GM23338 (cell line): ENCODE results near the gene ADIPOR2. TPM values are rescaled to one million over a fixed set of nuclear protein-coding genes. Genes with fewer than 3 reads are reported as not detected.

Source experiments
- ATAC-seq: fragments of 200-7000 bp; cut with Tn5 transposase; 3 replicates; pipeline ENCODE4 v1.9.1; 2020
- DNase-seq: peaks from one replicate; pipeline ENCODE4 v3.0.0-alpha.2; 2015; ENCODE audit warnings: low spot score
- H2AFZ ChIP-seq: fragments of 200-600 bp; sonication (generic); 2 replicates; pipeline ENCODE4 v1.8.0; 2016; ENCODE audit warnings: antibody characterized with exemption, mild to moderate bottlenecking, moderate library complexity
- H3F3A ChIP-seq: fragments of 200-600 bp; sonication (generic); replicated peaks from 2 replicates; pipeline ENCODE4 v1.8.0; 2017; ENCODE audit warnings: antibody characterized with exemption, mixed run types, low read depth
- H3K27ac ChIP-seq: fragments of 200-600 bp; sonication (generic); 2 replicates; pipeline ENCODE4 v1.6.1; 2016; ENCODE audit warnings: low read depth
- H3K27me3 ChIP-seq: fragments of 200-600 bp; sonication (generic); 2 replicates; pipeline ENCODE4 v1.8.0; 2016; ENCODE audit warnings: mild to moderate bottlenecking, mixed run types, moderate library complexity; ENCODE audit not compliant: insufficient read depth
- H3K36me3 ChIP-seq: fragments of 200-600 bp; sonication (generic); 2 replicates; pipeline ENCODE4 v1.8.0; 2016; ENCODE audit warnings: mild to moderate bottlenecking; ENCODE audit not compliant: insufficient read depth
- H3K4me1 ChIP-seq: fragments of 200-600 bp; sonication (generic); 2 replicates; pipeline ENCODE4 v1.8.0; 2016; ENCODE audit warnings: mild to moderate bottlenecking, moderate library complexity; ENCODE audit not compliant: insufficient read depth
- H3K4me2 ChIP-seq: fragments of 200-600 bp; sonication (generic); 2 replicates; pipeline ENCODE4 v1.7.1; 2017; ENCODE audit warnings: mixed run types
- H3K4me3 ChIP-seq: fragments of 200-600 bp; sonication (generic); 2 replicates; pipeline ENCODE4 v1.6.1; 2016; ENCODE audit warnings: mixed run types
- H3K79me2 ChIP-seq: fragments of 200-600 bp; sonication (generic); replicated peaks from 2 replicates; pipeline ENCODE4 v1.8.0; 2017; ENCODE audit warnings: mild to moderate bottlenecking; ENCODE audit not compliant: insufficient read depth
- H3K9me2 ChIP-seq: fragments of 200-600 bp; sonication (generic); 2 replicates; pipeline ENCODE4 v1.8.0; 2017; ENCODE audit not compliant: insufficient read depth
- H4K20me1 ChIP-seq: fragments of 200-600 bp; sonication (generic); replicated peaks from 2 replicates; pipeline ENCODE4 v1.8.0; 2017; ENCODE audit warnings: mild to moderate bottlenecking; ENCODE audit not compliant: insufficient read depth
- H3K27ac Mint-ChIP-seq: 2 replicates; pipeline ENCODE4 v1.8.0; 2020; ENCODE audit warnings: inconsistent platforms, mild to moderate bottlenecking, moderate library complexity, mixed read lengths
- H3K27me3 Mint-ChIP-seq: 3 replicates; pipeline ENCODE4 v1.8.0; 2022; ENCODE audit warnings: low read depth, mild to moderate bottlenecking, moderate library complexity, mixed read lengths, inconsistent platforms; ENCODE audit not compliant: insufficient read depth, poor library complexity
- H3K36me3 Mint-ChIP-seq: 3 replicates; pipeline ENCODE4 v1.8.0; 2021; ENCODE audit warnings: low read depth, mild to moderate bottlenecking, inconsistent platforms, moderate library complexity, mixed read lengths
- H3K4me1 Mint-ChIP-seq: 3 replicates; pipeline ENCODE4 v1.8.0; 2020; ENCODE audit warnings: mild to moderate bottlenecking, inconsistent platforms, mixed read lengths
- H3K4me3 Mint-ChIP-seq: 3 replicates; pipeline ENCODE4 v1.8.0; 2021; ENCODE audit warnings: moderate library complexity, mild to moderate bottlenecking, inconsistent platforms, mixed read lengths
- H3K9me3 Mint-ChIP-seq: 3 replicates; pipeline ENCODE4 v1.8.0; 2020; ENCODE audit warnings: moderate library complexity, mild to moderate bottlenecking, inconsistent platforms, mixed read lengths
- CREB1 ChIP-seq: fragments of 250-450 bp; sonication (Bioruptor Pico); IDR thresholded peaks from 2 replicates; pipeline ENCODE4 v1.5.0; 2020; ENCODE audit warnings: low read depth, mild to moderate bottlenecking, moderate library complexity
- CTCF ChIP-seq, 2 experiments: fragments of 200-600 bp in 1 of 2; sonication (generic) in 1 of 2; conservative IDR thresholded peaks; 2 replicates each; pipeline versions ENCODE4 v1.5.1 to v1.6.1; 2016 to 2017; ENCODE audit warnings: antibody characterized with exemption in 2 of 2, low read depth in 2 of 2, mild to moderate bottlenecking in 2 of 2, moderate library complexity in 1 of 2
- EZH2 ChIP-seq: fragments of 200-600 bp; sonication (generic); IDR thresholded peaks from one replicate; pipeline ENCODE4 v1.8.0; 2017; ENCODE audit warnings: antibody characterized with exemption, mild to moderate bottlenecking, low read depth; ENCODE audit not compliant: unreplicated experiment
- EZH2phosphoT487 ChIP-seq: fragments of 200-600 bp; sonication (generic); IDR thresholded peaks from one replicate; pipeline ENCODE4 v1.8.1; 2018; ENCODE audit warnings: antibody characterized with exemption; ENCODE audit not compliant: unreplicated experiment
- JUNB ChIP-seq: IDR thresholded peaks from one replicate; pipeline ENCODE4 v1.6.1; 2016; ENCODE audit warnings: antibody characterized with exemption; ENCODE audit not compliant: unreplicated experiment
- REST ChIP-seq: IDR thresholded peaks from one replicate; pipeline ENCODE4 v1.6.1; 2018; ENCODE audit warnings: antibody characterized with exemption; ENCODE audit not compliant: unreplicated experiment
- STAT1 ChIP-seq: IDR thresholded peaks from one replicate; pipeline ENCODE4 v1.6.1; 2016; ENCODE audit warnings: antibody characterized with exemption; ENCODE audit not compliant: unreplicated experiment
- ZNF114 ChIP-seq: fragments of 250-450 bp; sonication (Bioruptor Pico); IDR thresholded peaks from 2 replicates; pipeline ENCODE4 v1.5.0; 2020; ENCODE audit warnings: mild to moderate bottlenecking, moderate library complexity
- ZNF462 ChIP-seq: fragments of 250-450 bp; sonication (Bioruptor Pico); IDR thresholded peaks from 2 replicates; pipeline ENCODE4 v1.5.0; 2020; ENCODE audit warnings: mild to moderate bottlenecking, moderate library complexity
- polyA plus RNA-seq: library from polyadenylated mRNA; unstranded; fragments of >200 nt; fragmentation: Nextera tagmentation; extraction: Ambion mirVana; gene quantifications from 2 replicates; pipeline ENCODE4 v1.2.1, GENCODE V29; 2016
- total RNA-seq: library from RNA; depleted of rRNA; stranded (reverse); fragments of >200 nt; shearing (Covaris generic); gene quantifications from 2 replicates; pipeline ENCODE4 v1.2.3, GENCODE V29; 2014

ADIPOR2 gene
- total and polyA plus RNA-seq, 2 experiments from 2014 or later = 11.7 to 36.2 TPM

GRCh38 chr12:1643905-1644533 is 46.9 kb upstream of the ADIPOR2 start:
- ATAC-seq = no peak
- TF ChIP-seq ZNF462 (CRISPR knock-in tag) = no peak
- TF ChIP-seq ZNF114 = no peak
- no peak for TF ChIP-seq CTCF (conservative IDR thresholded peaks at IDR 0.05; ENCODE audit: low read depth in 2 of 2)
- no peak for TF ChIP-seq EZH2
- no peak for TF ChIP-seq EZH2phosphoT487
- no peak for TF ChIP-seq STAT1
- TF ChIP-seq CREB1 (CRISPR knock-in tag) = no peak
- TF ChIP-seq REST = no peak
- no peak for TF ChIP-seq JUNB
- no peaks in the 10 kb centered on the region for H3K9me3 Mint-ChIP-seq
- Histone ChIP-seq H3K27me3 (peaks cover 10% of the 10 kb centered on the region), H3K4me2 (no peak overlapping the region), H2AFZ (no peak overlapping the region), H3F3A (peaks cover 7% of the 10 kb centered on the region; the same call in 1 of the 2 replicates), H3K27ac (no peak overlapping the region), H3K9me2 (no peaks in the 10 kb centered on the region), H3K79me2 (no peaks in the 10 kb centered on the region), H3K4me1 (peaks cover 12% of the 10 kb centered on the region; the same call in 1 of the 2 replicates), H3K4me3 (no peak overlapping the region), H3K36me3 (no peaks in the 10 kb centered on the region), H4K20me1 (no peaks in the 10 kb centered on the region)
- H3K27me3 Mint-ChIP-seq = peaks cover 11% of the 10 kb centered on the region
- no peak overlapping the region for H3K27ac Mint-ChIP-seq
- DNase-seq = no peak
- H3K4me1 Mint-ChIP-seq = peaks cover 11% of the 10 kb centered on the region; the same call in 1 of the 3 replicates
- H3K4me3 Mint-ChIP-seq = no peak overlapping the region
- H3K36me3 Mint-ChIP-seq = no peaks in the 10 kb centered on the region
